ENCODE measurements around the gene CDC73. TPM values are rescaled to one million over a fixed set of nuclear protein-coding genes. Genes with fewer than 3 reads are reported as not detected.

Gene CDC73
- total RNA-seq, 1 experiment from 2014 or later = 62.5 TPM

GRCh38 chr1:193281894-193282293 lies 160.1 kb downstream of the CDC73 start:
- no peaks in the 10 kb centered on the region; a peak in 1 of 5 replicates for H3K9me3 Mint-ChIP-seq
- H3K27me3 Mint-ChIP-seq (ENCODE audit: low read depth) = no peaks in the 10 kb centered on the region
- no peak overlapping the region for H3K4me3 Mint-ChIP-seq

More at GRCh38 chr1:193281894-193282293, 160.1 kb downstream of the CDC73 start:
- DNase-seq = no peak
- Histone ChIP-seq H2BK120ac (ENCODE audit: low read depth, low read length, poor library complexity, severe bottlenecking) (no peak overlapping the region), H3K27me3 (ENCODE audit: insufficient read depth, low read length) (no peaks in the 10 kb centered on the region), H2BK15ac (ENCODE audit: low read depth, low read length) (no peak overlapping the region), H3K4me2 (ENCODE audit: insufficient read depth, insufficient read length, low read length) (no peak overlapping the region), H3K27ac (ENCODE audit: insufficient read length, low read depth, low read length) (no peak overlapping the region), H3K4me1 (ENCODE audit: insufficient read depth, low read length) (peaks cover 3% of the 10 kb centered on the region; the same call in 1 of the 2 replicates), H2BK20ac (ENCODE audit: low read depth, low read length, poor library complexity, severe bottlenecking) (no peak overlapping the region), H4K5ac (ENCODE audit: insufficient read length, low read depth, low read length) (no peak overlapping the region), H3K14ac (ENCODE audit: insufficient read depth, low read length) (no peak overlapping the region), H4K20me1 (ENCODE audit: control insufficient read depth, insufficient read depth, insufficient read length) (no peaks in the 10 kb centered on the region), H3K18ac (ENCODE audit: insufficient read length, low read depth, low read length) (no peak overlapping the region), H4K8ac (replicated peaks; ENCODE audit: insufficient read length, low read depth, low read length) (no peak overlapping the region), H3K9me3 (ENCODE audit: control insufficient read depth, low read depth, low read length) (no peaks in the 10 kb centered on the region), H3K9ac (ENCODE audit: extremely low read depth, insufficient read length, low read length) (no peak overlapping the region), H2AK5ac (ENCODE audit: insufficient read length, low read length) (no peak overlapping the region), H2BK12ac (ENCODE audit: insufficient read length, low read depth, low read length) (no peak overlapping the region), H3K23ac (ENCODE audit: insufficient read length, low read depth, low read length) (no peak overlapping the region), H4K91ac (ENCODE audit: insufficient read length, low read depth, low read length) (no peak overlapping the region), H3K79me2 (ENCODE audit: insufficient read depth, low read length) (no peaks in the 10 kb centered on the region), H3K79me1 (ENCODE audit: insufficient read depth, low read depth, low read length, poor library complexity, severe bottlenecking) (no peaks in the 10 kb centered on the region), H3K56ac (ENCODE audit: insufficient read length, low read depth, low read length) (no peak overlapping the region), H2BK5ac (ENCODE audit: insufficient read length, low read length) (no peak overlapping the region), H2AFZ (ENCODE audit: low read length) (no peak overlapping the region), H3K4ac (ENCODE audit: low read depth, low read length) (no peak overlapping the region), H3K23me2 (ENCODE audit: insufficient read length, low read depth, low read length, poor library complexity, severe bottlenecking) (no peaks in the 10 kb centered on the region), H3T11ph (ENCODE audit: low read length) (no peak overlapping the region)
- Mint-ChIP-seq H3K4me1 (peaks cover 0 to 9% of the 10 kb centered on the region in 2 experiments; a peak in 2 of 4 replicates), H3K36me3 (ENCODE audit: insufficient read depth in 1 of 3, low read depth in 3 of 3) (peaks cover 0 to 5% (median 0%) of the 10 kb centered on the region in 3 experiments; a peak in 2 of 7 replicates), H3K27ac (no peak overlapping the region)
- TF ChIP-seq CTCF (conservative IDR thresholded peaks at IDR 0.05) = no peak
- no CpG with 5 or more reads among the region's 1 CpG for WGBS (ENCODE audit: extremely low coverage, insufficient read length, low lambda C conversion rate)

Data from H9 (cell line).